NK-92 (cell line): Measurements from ENCODE around the gene CELF4.

Source experiments
- DNase-seq: peaks from one replicate; lab custom pipeline; 2025; ENCODE audit not compliant: unreplicated experiment; lab: John Stamatoyannopoulos, UW

The CELF4 gene

DNA sequence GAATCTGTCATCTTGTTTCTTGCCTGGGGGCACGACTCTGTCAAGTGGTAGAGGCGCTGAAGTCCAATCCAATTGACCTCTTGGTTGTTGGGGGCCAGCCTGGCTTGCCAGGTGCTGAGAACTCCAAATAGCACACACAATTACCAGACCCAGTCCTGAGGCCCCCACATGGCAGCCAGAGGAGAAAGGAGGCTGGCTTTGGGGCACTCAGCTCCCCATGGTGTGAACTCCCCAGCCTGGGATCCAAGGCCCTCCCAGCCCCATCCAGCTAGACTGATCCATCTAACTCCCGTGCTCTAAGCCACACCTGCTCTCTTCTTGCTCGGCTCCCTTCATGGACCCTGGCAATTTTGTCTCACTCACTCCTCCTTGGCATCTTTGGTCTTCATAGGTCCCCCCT lies 170.0 kb downstream of the CELF4 start:
- DNase-seq, result no peak

- no peak for DNase-seq
Measured at GRCh38 chr18:37395138-37395537, 170.5 kb downstream of the CELF4 start.

DNA sequence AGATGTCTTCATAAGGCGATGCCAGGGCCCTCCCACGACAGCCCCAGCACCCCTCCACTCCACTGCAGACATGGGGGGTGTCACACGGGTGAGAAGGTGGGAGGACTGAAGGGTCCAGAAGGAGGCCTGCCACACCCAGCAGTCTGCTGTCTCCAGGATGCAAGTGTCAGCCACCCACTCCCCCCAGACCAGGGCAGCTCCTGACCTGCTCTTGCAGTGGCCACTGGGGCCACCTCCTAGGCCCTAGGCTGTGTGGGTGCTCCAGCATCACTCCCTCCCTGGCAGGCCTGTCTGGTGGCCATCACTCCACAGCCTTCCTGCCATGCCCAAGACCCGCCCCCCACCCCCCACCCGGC lies 171.0 kb downstream of the CELF4 start:
- no peak for DNase-seq

GRCh38 chr18:37393945-37394609 lies 171.5 kb downstream of the CELF4 start:
- no peak for DNase-seq

GRCh38 chr18:37393221-37393827 lies 172.3 kb downstream of the CELF4 start:
- no peak for DNase-seq

GRCh38 chr18:37392648-37393047 lies 172.9 kb downstream of the CELF4 start:
- no peak for DNase-seq

GRCh38 chr18:37391698-37392548 lies 173.7 kb downstream of the CELF4 start:
- no peak for DNase-seq

DNA sequence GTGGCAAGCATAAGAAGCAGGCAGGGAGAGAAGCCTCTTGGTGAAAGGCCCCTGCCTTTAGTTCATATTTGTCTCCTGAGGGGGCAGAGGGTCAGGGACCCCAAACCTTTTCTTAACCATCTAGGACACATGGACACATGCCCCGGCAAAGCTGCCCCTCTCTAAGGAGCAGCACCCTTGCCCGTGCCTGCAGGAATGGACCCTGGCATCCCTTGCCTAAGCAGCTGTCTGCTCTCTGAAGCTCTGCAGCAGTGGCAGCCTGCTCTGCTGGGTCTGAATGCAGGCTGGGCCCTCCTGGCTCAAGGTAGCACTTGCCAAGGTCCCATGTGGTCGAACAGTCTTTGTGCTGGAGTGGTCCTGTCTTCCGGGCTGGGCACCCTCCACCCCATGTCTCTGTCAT lies 174.4 kb downstream of the CELF4 start:
- no peak for DNase-seq

GRCh38 chr18:37390687-37391086 lies 174.9 kb downstream of the CELF4 start:
- no peak for DNase-seq

GRCh38 chr18:37389684-37390368 lies 175.8 kb downstream of the CELF4 start:
- no peak for DNase-seq

DNA sequence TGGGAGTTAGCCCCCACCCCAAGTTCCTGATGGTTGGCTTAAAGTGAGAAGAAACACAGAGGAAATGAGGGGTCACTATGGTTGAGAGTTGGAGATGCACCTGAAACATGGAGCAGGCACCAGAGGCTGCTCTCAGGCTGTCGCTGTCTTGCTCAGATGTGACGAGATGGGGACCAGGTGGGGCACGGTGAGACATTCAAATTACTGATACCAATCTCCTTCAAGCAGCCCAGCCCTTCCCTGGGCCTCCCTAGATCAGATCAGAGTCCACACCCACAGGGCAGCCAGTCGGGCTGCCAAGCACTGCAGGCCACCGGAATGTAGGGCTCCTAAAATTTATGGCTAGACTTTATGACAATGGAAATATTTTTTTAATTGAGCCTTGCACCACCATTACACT lies 176.6 kb downstream of the CELF4 start:
- DNase-seq, result no peak

- DNase-seq, result no peak
Measured at GRCh38 chr18:37388413-37388812, 177.2 kb downstream of the CELF4 start.

GRCh38 chr18:37385846-37386778 lies 179.5 kb downstream of the CELF4 start:
- DNase-seq, result no peak

DNA sequence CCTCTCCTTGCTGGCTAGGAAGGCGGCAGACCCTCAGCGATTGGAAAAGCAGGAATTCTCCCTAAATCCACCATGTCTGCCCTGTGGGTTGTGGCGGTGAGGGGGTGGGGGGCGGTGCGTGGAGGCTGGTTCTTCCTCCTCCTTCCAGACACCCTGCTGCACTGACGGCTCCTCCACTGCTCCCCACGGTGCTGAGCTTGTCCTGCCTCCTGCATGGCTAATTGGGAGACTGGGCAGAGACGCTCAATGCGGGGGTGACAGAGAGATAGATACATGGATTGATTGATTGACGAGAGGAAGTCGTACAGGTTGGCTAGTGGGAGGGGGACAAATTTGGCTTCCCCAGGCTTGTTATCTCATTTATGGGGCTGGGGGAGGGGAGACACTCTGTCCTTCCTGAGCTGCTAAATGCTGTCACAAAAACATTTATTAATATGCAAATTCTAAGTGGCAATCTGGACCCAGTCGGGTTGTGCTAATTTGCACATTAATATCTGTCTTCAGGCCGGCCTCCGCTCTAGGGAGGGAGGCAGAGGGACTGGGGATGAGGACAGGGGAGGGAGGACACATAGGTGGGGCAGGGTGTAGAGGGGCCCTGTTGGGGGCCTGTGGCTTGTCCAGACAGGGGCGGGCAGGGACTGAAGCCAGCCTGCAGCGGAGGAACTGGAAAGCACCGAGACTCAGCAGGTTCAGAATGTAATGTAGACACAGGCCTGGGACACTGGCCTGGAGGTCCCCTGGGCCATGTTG lies 181.6 kb downstream of the CELF4 start:
- DNase-seq, result no peak

GRCh38 chr18:37383036-37383785 lies 182.4 kb downstream of the CELF4 start:
- no peak for DNase-seq

- no peak for DNase-seq
Measured at GRCh38 chr18:37381554-37381953, 184.0 kb downstream of the CELF4 start.

GRCh38 chr18:37380546-37381110 lies 185.0 kb downstream of the CELF4 start:
- DNase-seq, result no peak

GRCh38 chr18:37378336-37379010 lies 187.1 kb downstream of the CELF4 start:
- no peak for DNase-seq
